ENCODE measurements around the gene RINL. TPM values are rescaled to one million over a fixed set of nuclear protein-coding genes. Genes with fewer than 3 reads are reported as not detected.

The RINL gene
- total and polyA plus RNA-seq, 2 of the 4 experiments (the other 2 are of a cell fraction): 0.72 to 1.9 TPM

DNA sequence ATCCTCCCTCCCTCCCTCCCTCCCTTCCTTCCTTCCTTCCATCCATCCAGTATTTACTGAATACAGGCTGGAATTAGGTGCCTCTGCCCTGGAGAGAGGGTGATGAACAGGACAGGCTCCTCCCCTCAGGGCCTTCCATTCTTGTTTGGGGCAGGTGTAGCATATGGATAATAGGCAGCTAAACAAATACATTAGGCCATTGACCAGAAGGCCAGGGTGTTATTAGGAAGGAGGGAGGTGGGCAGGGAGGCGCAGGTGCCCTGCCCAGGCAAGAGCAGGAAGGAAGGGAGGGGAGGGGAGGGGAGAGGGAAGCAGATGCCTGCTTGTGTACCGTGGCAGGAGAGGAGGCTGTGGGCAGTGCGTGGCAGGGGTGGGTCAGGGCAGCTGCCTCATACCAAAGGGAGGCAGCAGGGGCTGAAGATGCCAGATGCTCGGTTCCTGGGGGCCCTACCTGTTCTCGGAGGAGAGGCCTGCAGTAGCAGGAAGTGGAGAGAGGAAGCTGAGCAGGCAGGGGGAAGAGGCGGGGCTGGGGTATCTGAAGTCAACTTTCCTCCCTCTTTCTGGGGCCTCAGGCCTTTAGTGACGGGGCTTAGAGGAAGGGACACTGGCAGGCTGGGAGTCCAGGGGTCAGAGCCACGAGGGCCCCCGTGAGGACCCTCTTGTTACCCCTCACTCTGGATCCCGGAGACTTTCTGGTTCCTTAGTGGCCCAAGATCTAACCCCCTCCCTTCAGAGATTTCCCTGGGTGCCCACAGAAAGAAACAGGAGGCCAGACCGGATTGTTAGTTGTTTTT lies at the start of gene RINL (continued):
- TF ChIP-seq MXI1 (IDR thresholded peaks at IDR 0.05; ENCODE audit: borderline replicate concordance, low read depth, low read length): no peak
- TF ChIP-seq CHD1 (IDR thresholded peaks at IDR 0.05; ENCODE audit: low read depth, low read length): no peak

DNA sequence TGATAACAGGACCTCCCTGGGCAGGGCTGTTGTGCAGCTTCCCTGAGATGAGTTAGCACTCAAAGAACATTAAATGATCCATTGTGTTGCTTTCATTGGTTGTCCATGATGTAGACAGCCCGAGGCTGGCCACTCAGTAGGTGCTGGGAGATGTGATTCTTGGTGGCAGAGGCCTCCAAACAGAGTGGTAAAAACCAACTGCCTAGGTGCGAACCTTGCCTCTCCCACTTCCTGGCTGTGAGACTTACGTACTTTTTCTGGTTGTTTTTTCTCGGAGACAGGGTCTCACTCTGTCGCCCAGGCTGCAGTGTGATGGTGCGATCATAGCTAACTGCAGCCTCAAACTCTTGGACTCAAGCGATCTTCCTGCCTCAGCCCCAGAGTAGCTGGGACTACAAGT lies 46.3 kb upstream of the RINL start:
- H2BK15ac ChIP-seq (ENCODE audit: low read depth, low read length): no peak overlapping the region
- H3K14ac ChIP-seq (replicated peaks; ENCODE audit: low read depth, low read length): no peak overlapping the region
- no peak overlapping the region for H2BK120ac ChIP-seq (ENCODE audit: low read depth, low read length)
- H3K56ac ChIP-seq (ENCODE audit: extremely low read depth, insufficient read depth, low read length): no peak overlapping the region
- H3K4me2 ChIP-seq (ENCODE audit: low read depth, low read length): no peak overlapping the region
- no peak overlapping the region for H3K9ac ChIP-seq (ENCODE audit: low read depth, low read length)
- no peak overlapping the region for H3K4ac ChIP-seq (ENCODE audit: low read depth, low read length)
- H4K8ac ChIP-seq (ENCODE audit: low read depth in 2 of 2, low read length in 2 of 2): no peak overlapping the region
- peaks cover 20% of the 10 kb centered on the region for H3K36me3 ChIP-seq (ENCODE audit: control insufficient read depth, insufficient read depth, low read length)
- no peaks in the 10 kb centered on the region for H3K9me1 ChIP-seq (ENCODE audit: insufficient read depth, low read length)
- TF ChIP-seq RAD21 (IDR thresholded peaks at IDR 0.05; ENCODE audit: low read length) (no peak), POLR2A (IDR thresholded peaks at IDR 0.05; ENCODE audit: low read depth, low read length) (no peak), NFE2L2 (IDR thresholded peaks at IDR 0.05; ENCODE audit: low read depth, low read length) (no peak), CEBPB (IDR thresholded peaks at IDR 0.05; ENCODE audit: low read depth, low read length) (no peak), MXI1 (IDR thresholded peaks at IDR 0.05; ENCODE audit: borderline replicate concordance, low read depth, low read length) (no peak)
- H2AK5ac ChIP-seq (ENCODE audit: low read depth, low read length): no peak overlapping the region
- H3K27me3 ChIP-seq (ENCODE audit: control insufficient read depth, insufficient read depth, low read length): no peaks in the 10 kb centered on the region
- no peak for ATAC-seq (ENCODE audit: low read depth)
- H3K27ac ChIP-seq (ENCODE audit: insufficient read depth, low read length): no peak overlapping the region
- intact Hi-C loops (cut with micrococcal nuclease) (no loop called here), dilution Hi-C loops (cut with HindIII; ENCODE audit: low sequenced_read_pairs, unreplicated experiment) (no loop called here), in situ Hi-C loops (cut with MboI; ENCODE audit: low sequenced_read_pairs) (loop anchor here (10.0 to 25.0 kb wide), 2 partner anchors 187 to 300 kb away; partner anchors contain the start of gene CAPN12)
- no peak overlapping the region for H2BK20ac ChIP-seq (ENCODE audit: low read depth, low read length)
- no peak overlapping the region for H2AK9ac ChIP-seq (replicated peaks; ENCODE audit: low read depth, low read length, poor library complexity)
- H3K4me3 ChIP-seq (ENCODE audit: insufficient read depth, low read depth, low read length): no peak overlapping the region
- WGBS, 2 experiments (ENCODE audit: extremely low coverage in 2 of 2, insufficient read length in 1 of 2): 100% methylated on average over 1 of the region's 7 CpGs; no CpG with 5 or more reads in 1 of the 2 experiments
- no peak overlapping the region for H4K91ac ChIP-seq (ENCODE audit: insufficient read depth, low read depth, low read length)
- H3K18ac ChIP-seq (ENCODE audit: low read depth, low read length): no peak overlapping the region
- H4K20me1 ChIP-seq (ENCODE audit: insufficient read depth, low read length): no peaks in the 10 kb centered on the region
- ChIA-PET CTCF (interaction anchor here (1.1 kb wide), 1 partner anchor 432 kb away, joined by 3 read pairs; no protein-coding TSS in a partner anchor), POLR2A (ENCODE audit: unreplicated experiment) (no interaction called here)
- peaks cover 4 to 13% of the 10 kb centered on the region in 2 experiments; a peak in 2 of 4 replicates for H3K79me1 ChIP-seq (ENCODE audit: low read depth in 1 of 2, low read length in 2 of 2)
- H3K23ac ChIP-seq (ENCODE audit: low read depth, low read length): no peak overlapping the region
- H4K5ac ChIP-seq (ENCODE audit: low read depth, low read length): no peak overlapping the region
- H2AFZ ChIP-seq (replicated peaks; ENCODE audit: low read length, poor library complexity): no peak overlapping the region
- no peak overlapping the region for H2BK5ac ChIP-seq (ENCODE audit: low read depth, low read length, poor library complexity, severe bottlenecking)
- DNase-seq: no peak
- BruUV-seq (replicated peaks): no TSS peak
- H3K9me3 ChIP-seq (ENCODE audit: control insufficient read depth, insufficient read depth, low read length): no peaks in the 10 kb centered on the region
- no peaks in the 10 kb centered on the region for H3K4me1 ChIP-seq (ENCODE audit: control insufficient read depth, insufficient read depth, low read length)
